ENCODE results near the gene TMEM121.
A peak's percentile ranks its signal among the peaks of the same experiment; 100 is the strongest.

Gene TMEM121

GRCh38 chr14:105526776-105527380, 495 bp downstream of the TMEM121 start:
- peak overlapping the region; percentile 39 for H3K4me2 ChIP-seq (ENCODE audit: low read depth, low read length, poor library complexity, severe bottlenecking)
- H3K9me3 ChIP-seq (ENCODE audit: insufficient read depth, low read length): no peaks in the 10 kb centered on the region
- H3K27me3 ChIP-seq (ENCODE audit: low read length): 0 out of 2 replicates have a peak, but pooled peaks cover 2% of the 10 kb centered on the region
- no peaks in the 10 kb centered on the region for H3K79me2 ChIP-seq (ENCODE audit: insufficient read depth, low read length)
- no peak overlapping the region for H3K27ac ChIP-seq (ENCODE audit: low read depth, low read length)
- H3K36me3 ChIP-seq (ENCODE audit: low read length): no peaks in the 10 kb centered on the region
- no peaks in the 10 kb centered on the region for H4K20me1 ChIP-seq (ENCODE audit: low read depth, low read length)
- no peak overlapping the region for H3K4me3 ChIP-seq (ENCODE audit: insufficient read depth, low read length, poor library complexity, severe bottlenecking)
- TF ChIP-seq, protein P1, sequence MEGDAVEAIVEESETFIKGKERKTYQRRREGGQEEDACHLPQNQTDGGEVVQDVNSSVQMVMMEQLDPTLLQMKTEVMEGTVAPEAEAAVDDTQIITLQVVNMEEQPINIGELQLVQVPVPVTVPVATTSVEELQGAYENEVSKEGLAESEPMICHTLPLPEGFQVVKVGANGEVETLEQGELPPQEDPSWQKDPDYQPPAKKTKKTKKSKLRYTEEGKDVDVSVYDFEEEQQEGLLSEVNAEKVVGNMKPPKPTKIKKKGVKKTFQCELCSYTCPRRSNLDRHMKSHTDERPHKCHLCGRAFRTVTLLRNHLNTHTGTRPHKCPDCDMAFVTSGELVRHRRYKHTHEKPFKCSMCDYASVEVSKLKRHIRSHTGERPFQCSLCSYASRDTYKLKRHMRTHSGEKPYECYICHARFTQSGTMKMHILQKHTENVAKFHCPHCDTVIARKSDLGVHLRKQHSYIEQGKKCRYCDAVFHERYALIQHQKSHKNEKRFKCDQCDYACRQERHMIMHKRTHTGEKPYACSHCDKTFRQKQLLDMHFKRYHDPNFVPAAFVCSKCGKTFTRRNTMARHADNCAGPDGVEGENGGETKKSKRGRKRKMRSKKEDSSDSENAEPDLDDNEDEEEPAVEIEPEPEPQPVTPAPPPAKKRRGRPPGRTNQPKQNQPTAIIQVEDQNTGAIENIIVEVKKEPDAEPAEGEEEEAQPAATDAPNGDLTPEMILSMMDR (IDR thresholded peaks at IDR 0.05; ENCODE audit: insufficient read depth, low read length, poor library complexity, severe bottlenecking): no peak
- no peak for TF ChIP-seq EZH2phosphoT487 (conservative IDR thresholded peaks at IDR 0.05; ENCODE audit: low read length)
- H2AFZ ChIP-seq (ENCODE audit: low read depth, low read length, severe bottlenecking): no peak overlapping the region
- no peak overlapping the region for H3K9ac ChIP-seq (ENCODE audit: low read length)
- 0 out of 2 replicates have a peak, but pooled peaks cover 7% of the 10 kb centered on the region for H3F3A ChIP-seq (ENCODE audit: insufficient read depth)
- H3K9me2 ChIP-seq (replicated peaks; ENCODE audit: insufficient read depth, low read length): no peaks in the 10 kb centered on the region

DNA sequence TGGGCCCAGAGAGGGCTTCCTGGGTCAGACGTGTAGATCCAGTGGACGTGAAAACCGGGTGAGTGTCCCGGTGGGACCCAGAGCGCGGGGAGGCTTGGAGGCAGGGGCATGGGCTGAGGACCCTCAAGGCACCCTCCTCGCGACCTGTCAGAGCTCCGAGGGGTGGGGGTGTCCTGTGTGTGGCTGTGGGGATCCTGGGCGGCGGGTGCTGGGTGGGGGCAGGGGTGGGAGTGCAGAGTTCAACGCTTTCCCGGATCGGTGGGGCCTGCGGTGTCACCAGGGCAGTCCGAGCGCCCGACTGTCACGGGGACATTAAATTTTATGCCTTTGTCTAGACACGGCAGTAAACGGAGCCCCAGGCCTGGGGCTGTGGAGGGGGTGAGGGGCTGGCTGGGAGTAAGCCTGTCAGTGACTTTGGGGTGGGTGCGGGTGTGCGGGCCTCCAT, 1.0 kb downstream of the TMEM121 start:
- Histone ChIP-seq H3K4me3 (ENCODE audit: insufficient read depth, low read length, poor library complexity, severe bottlenecking) (no peak overlapping the region), H3K27me3 (ENCODE audit: low read length) (0 out of 2 replicates have a peak, but pooled peaks cover 2% of the 10 kb centered on the region), H3K9me3 (ENCODE audit: insufficient read depth, low read length) (no peaks in the 10 kb centered on the region), H3K27ac (ENCODE audit: low read depth, low read length) (no peak overlapping the region), H4K20me1 (ENCODE audit: low read depth, low read length) (no peaks in the 10 kb centered on the region), H3K9me2 (replicated peaks; ENCODE audit: insufficient read depth, low read length) (no peaks in the 10 kb centered on the region), H3K4me2 (ENCODE audit: low read depth, low read length, poor library complexity, severe bottlenecking) (peak overlapping the region; percentile 53), H3F3A (ENCODE audit: insufficient read depth) (0 out of 2 replicates have a peak, but pooled peaks cover 7% of the 10 kb centered on the region), H2AFZ (ENCODE audit: low read depth, low read length, severe bottlenecking) (no peak overlapping the region), H3K79me2 (ENCODE audit: insufficient read depth, low read length) (no peaks in the 10 kb centered on the region), H3K9ac (ENCODE audit: low read length) (no peak overlapping the region), H3K36me3 (ENCODE audit: low read length) (no peaks in the 10 kb centered on the region)
- no peak for TF ChIP-seq EZH2phosphoT487 (conservative IDR thresholded peaks at IDR 0.05; ENCODE audit: low read length)
- TF ChIP-seq, protein P1 (IDR thresholded peaks at IDR 0.05; ENCODE audit: insufficient read depth, low read length, poor library complexity, severe bottlenecking): no peak

DNA sequence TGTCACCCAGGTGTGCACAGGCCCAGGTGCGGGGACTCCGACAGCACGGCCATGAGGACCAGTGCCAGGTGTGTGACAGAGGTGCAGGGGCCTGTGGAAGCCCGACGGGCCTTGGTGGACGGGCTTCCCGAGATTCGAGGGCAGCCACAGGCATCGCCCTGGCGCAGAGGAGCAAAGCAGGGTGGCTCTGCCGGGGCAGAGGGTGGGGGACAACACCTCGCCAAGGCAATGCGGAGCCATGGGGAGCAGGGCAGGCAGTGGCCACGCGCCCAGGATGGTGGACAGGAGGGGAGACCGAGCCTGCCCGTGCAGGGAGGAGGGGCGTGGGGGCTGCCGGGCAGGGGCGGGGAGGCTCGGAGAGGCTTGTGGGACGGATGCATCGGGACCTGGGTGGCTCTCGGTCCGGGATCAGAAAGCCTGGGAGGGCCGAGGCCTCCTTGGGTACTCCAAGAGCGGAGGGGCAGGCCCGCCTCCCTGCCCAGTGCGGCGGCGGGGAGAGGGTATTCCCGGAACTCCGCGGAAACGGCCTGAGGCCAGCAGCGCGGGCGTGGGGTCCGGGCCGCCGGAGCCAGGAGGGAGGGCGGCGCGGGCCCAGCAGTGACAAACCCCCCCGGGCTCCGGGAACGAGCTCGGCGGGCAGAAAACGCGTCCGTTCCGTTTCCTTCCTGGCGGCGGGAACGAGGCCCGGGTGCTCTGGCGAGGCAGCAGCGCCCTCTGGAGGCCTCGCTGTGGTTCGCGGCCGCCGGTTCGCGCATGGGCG, 1.6 kb downstream of the TMEM121 start:
- Histone ChIP-seq H3K9ac (ENCODE audit: low read length) (peak overlapping the region; percentile 59), H3F3A (ENCODE audit: insufficient read depth) (0 out of 2 replicates have a peak, but pooled peaks cover 7% of the 10 kb centered on the region), H2AFZ (ENCODE audit: low read depth, low read length, severe bottlenecking) (peak overlapping the region; percentile 70), H3K4me2 (ENCODE audit: low read depth, low read length, poor library complexity, severe bottlenecking) (peak overlapping the region; percentile 53), H3K79me2 (ENCODE audit: insufficient read depth, low read length) (no peaks in the 10 kb centered on the region), H4K20me1 (ENCODE audit: low read depth, low read length) (no peaks in the 10 kb centered on the region), H3K9me2 (replicated peaks; ENCODE audit: insufficient read depth, low read length) (no peaks in the 10 kb centered on the region), H3K27me3 (ENCODE audit: low read length) (0 out of 2 replicates have a peak, but pooled peaks cover 2% of the 10 kb centered on the region), H3K27ac (ENCODE audit: low read depth, low read length) (no peak overlapping the region), H3K36me3 (ENCODE audit: low read length) (no peaks in the 10 kb centered on the region), H3K4me3 (ENCODE audit: insufficient read depth, low read length, poor library complexity, severe bottlenecking) (peak overlapping the region; percentile 31), H3K9me3 (ENCODE audit: insufficient read depth, low read length) (no peaks in the 10 kb centered on the region)
- no peak for TF ChIP-seq EZH2phosphoT487 (conservative IDR thresholded peaks at IDR 0.05; ENCODE audit: low read length)
- TF ChIP-seq, protein P1 (IDR thresholded peaks at IDR 0.05; ENCODE audit: insufficient read depth, low read length, poor library complexity, severe bottlenecking): peak; percentile 74
